ENCODE data around the gene NFASC.
A peak's percentile ranks its signal among the peaks of the same experiment; 100 is the strongest.

The NFASC gene

GRCh38 chr1:205069371-205070125, 198.9 kb downstream of the NFASC start:
- peak; percentile 28 for DNase-seq

DNA sequence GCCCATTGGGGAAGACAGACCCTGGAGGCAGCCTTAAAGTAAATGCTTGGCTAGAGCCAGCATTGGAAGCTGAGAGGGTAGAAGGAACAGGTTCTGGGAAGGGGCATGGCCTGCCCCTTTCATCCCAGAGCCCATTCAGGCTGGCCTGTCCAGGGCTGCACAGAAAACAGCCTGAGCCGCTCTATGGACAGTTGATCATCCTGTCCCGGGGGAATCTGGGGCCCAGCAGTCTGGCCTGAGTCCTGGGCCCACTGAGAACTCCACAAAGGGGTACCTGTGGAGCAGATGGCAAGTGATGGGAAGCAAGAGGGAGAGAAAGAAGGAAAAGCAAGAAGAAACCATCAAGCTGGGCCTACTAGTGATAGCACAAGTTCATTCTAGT, 200.4 kb downstream of the NFASC start:
- DNase-seq, result no peak

GRCh38 chr1:205071801-205072200, 201.1 kb downstream of the NFASC start:
- no peak for DNase-seq

GRCh38 chr1:205072286-205072685, 201.6 kb downstream of the NFASC start:
- no peak for DNase-seq

Data from NCI-H1092 (cell line).